Breast epithelium (tissue), 3 donors: ENCODE data around the gene NEDD9.

Experiments used
- CTCF ChIP-seq, 3 donors: fragments of 450-650 bp; IDR thresholded peaks; one replicate each; pipeline ENCODE4 v1.5.1; 2016 to 2017; ENCODE audit warnings: antibody characterized with exemption in 3 of 3, mild to moderate bottlenecking in 3 of 3, moderate library complexity in 3 of 3
- POLR2A ChIP-seq: fragments of 450-650 bp; IDR thresholded peaks from one replicate; pipeline ENCODE4 v1.6.1; 2016; ENCODE audit warnings: antibody characterized with exemption, mild to moderate bottlenecking, moderate library complexity

GRCh38 chr6:11251553-11252360 is 19.3 kb upstream of the NEDD9 start:
- no peak for TF ChIP-seq CTCF (IDR thresholded peaks at IDR 0.05)
- no peak for TF ChIP-seq POLR2A
